GM12878 (cell line): ENCODE measurements around the gene PARVA. TPM values are rescaled to one million over a fixed set of nuclear protein-coding genes. Genes with fewer than 3 reads are reported as not detected.
A peak's percentile ranks its signal among the peaks of the same experiment; 100 is the strongest.

Experiments
- ATAC-seq: fragments of 200-7000 bp; cut with Tn5 transposase; 3 replicates; pipeline ENCODE4 v1.9.1; 2020; ENCODE audit warnings: mild to moderate bottlenecking, moderate library complexity
- BruUV-seq: library from RNA; stranded (reverse); fragments of 400-500 nt; replicated peaks from 2 replicates; lab custom pipeline; 2021; lab: Mats Ljungman, UMichigan
- CTCF ChIA-PET: fragments of 300-600 bp; sonication (Branson Sonifier 250); formaldehyde crosslinking; extraction: SDS; loops from one replicate; lab custom pipeline; 2021; ENCODE audit warnings: inconsistent platforms; lab: Yijun Ruan, JAX
- POLR2A ChIA-PET: fragments of 350-600 bp; formaldehyde crosslinking; extraction: SDS; loops from one replicate; lab custom pipeline; 2021; ENCODE audit warnings: inconsistent platforms; lab: Charles Lee
- RAD21 ChIA-PET: fragments of 300-600 bp; sonication (Branson Sonifier 250); formaldehyde crosslinking; loops from one replicate; lab custom pipeline; 2023; ENCODE audit warnings: antibody characterized with exemption; ENCODE audit not compliant: unreplicated experiment; lab: Charles Lee
- SMC1A ChIA-PET: fragments of 300-600 bp; sonication (Branson Sonifier 250); formaldehyde crosslinking; loops from one replicate; lab custom pipeline; 2023; ENCODE audit not compliant: unreplicated experiment, uncharacterized antibody; lab: Charles Lee
- DNase-seq: peaks from one replicate; pipeline ENCODE4 v3.0.0-alpha.2; 2011; ENCODE audit warnings: low read depth, low spot score
- FAIRE-seq: peaks from 3 replicates; lab custom pipeline; 2011; peaks lifted over from hg19 to GRCh38; lab: Jason Lieb, UNC
- H2AFZ ChIP-seq: 2 replicates; pipeline ENCODE4 v1.6.0; 2011; ENCODE audit warnings: low read depth, low read length, control low read depth; ENCODE audit not compliant: control insufficient read depth
- H3K27ac ChIP-seq: 2 replicates; pipeline ENCODE4 v1.5.1; 2011; ENCODE audit warnings: control low read depth; ENCODE audit not compliant: control insufficient read depth, insufficient read depth
- H3K27me3 ChIP-seq, 2 experiments: replicated peaks in 1 of 2; 2 replicates each; pipeline versions ENCODE4 v1.6.0 to v1.6.1; 2011; ENCODE audit warnings: low read length in 1 of 2; ENCODE audit not compliant: control insufficient read depth in 2 of 2, insufficient read depth in 2 of 2
- H3K36me3 ChIP-seq, 2 experiments: 2 replicates each; pipeline ENCODE4 v1.5.1; 2011; ENCODE audit warnings: low read length in 1 of 2; ENCODE audit not compliant: control insufficient read depth in 2 of 2, insufficient read depth in 2 of 2
- H3K4me1 ChIP-seq: 2 replicates; pipeline ENCODE4 v1.6.1; 2011; ENCODE audit warnings: mild to moderate bottlenecking, low read length, moderate library complexity, mixed read lengths; ENCODE audit not compliant: control insufficient read depth, insufficient read depth
- H3K4me2 ChIP-seq: 2 replicates; pipeline ENCODE4 v1.6.0; 2011; ENCODE audit warnings: control low read depth; ENCODE audit not compliant: control insufficient read depth, insufficient read depth
- H3K4me3 ChIP-seq: fragments of 200-600 bp; sonication (generic); 2 replicates; pipeline ENCODE4 v1.5.1; 2016
- H3K79me2 ChIP-seq: 2 replicates; pipeline ENCODE4 v1.6.0; 2011; ENCODE audit warnings: low read length; ENCODE audit not compliant: control insufficient read depth, insufficient read depth
- H3K9ac ChIP-seq: 2 replicates; pipeline ENCODE4 v1.8.0; 2011; ENCODE audit warnings: low read length, control low read depth, mixed read lengths; ENCODE audit not compliant: control insufficient read depth, insufficient read depth
- H3K9me3 ChIP-seq: replicated peaks from 3 replicates; pipeline ENCODE4 v1.5.1; 2011; ENCODE audit warnings: mild to moderate bottlenecking, low read length; ENCODE audit not compliant: control insufficient read depth, insufficient read depth
- H4K20me1 ChIP-seq: 2 replicates; pipeline ENCODE4 v1.6.0; 2011; ENCODE audit not compliant: control insufficient read depth, insufficient read depth
- CEBPZ ChIP-seq: fragments of 150-350 bp; IDR thresholded peaks from 2 replicates; pipeline ENCODE4 v1.6.1; 2016; ENCODE audit warnings: low read depth, low read length
- EED ChIP-seq: sonication (generic); IDR thresholded peaks from 2 replicates; pipeline ENCODE4 v1.6.1; 2016; ENCODE audit warnings: antibody characterized with exemption, low read depth
- ETV6 ChIP-seq, 2 experiments: fragments of 450-650 bp in 1 of 2; IDR thresholded peaks in 1 of 2; conservative IDR thresholded peaks in 1 of 2; 2 replicates each; pipeline ENCODE4 v1.6.1; 2014; ENCODE audit warnings: antibody characterized with exemption in 1 of 2, borderline replicate concordance in 1 of 2, low read depth in 1 of 2, mild to moderate bottlenecking in 1 of 2, moderate library complexity in 1 of 2
- KAT2A ChIP-seq: conservative IDR thresholded peaks from 2 replicates; pipeline ENCODE4 v1.6.1; 2011; ENCODE audit warnings: low read depth, low read length; ENCODE audit not compliant: control insufficient read depth
- PAX8 ChIP-seq: fragments of 450-650 bp; IDR thresholded peaks from 2 replicates; pipeline ENCODE4 v1.6.1; 2017; ENCODE audit warnings: mild to moderate bottlenecking, moderate library complexity
- RAD21 ChIP-seq: IDR thresholded peaks from 2 replicates; pipeline ENCODE4 v1.6.1; 2011; ENCODE audit warnings: mild to moderate bottlenecking, low read depth, low read length, moderate library complexity; ENCODE audit not compliant: insufficient read depth
- RBBP5 ChIP-seq: fragments of 200-600 bp; sonication (generic); conservative IDR thresholded peaks from 2 replicates; pipeline ENCODE4 v1.6.1; 2016
- SMC3 ChIP-seq: IDR thresholded peaks from 2 replicates; pipeline ENCODE4 v1.6.1; 2011; ENCODE audit warnings: low read length, improper control_type of control experiment, borderline replicate concordance
- STAT3 ChIP-seq: IDR thresholded peaks from 2 replicates; pipeline ENCODE4 v1.6.1; 2011; ENCODE audit warnings: low read depth, low read length, improper control_type of control experiment
- TCF7 ChIP-seq: IDR thresholded peaks from 2 replicates; pipeline ENCODE4 v1.6.1; 2014; ENCODE audit warnings: antibody characterized with exemption, borderline replicate concordance
- YBX1 ChIP-seq: fragments of 450-650 bp; IDR thresholded peaks from 2 replicates; pipeline ENCODE4 v1.6.1; 2016; ENCODE audit warnings: antibody characterized with exemption
- ZBTB33 ChIP-seq: fragments of 450-650 bp; IDR thresholded peaks from 2 replicates; pipeline ENCODE4 v1.6.1; 2017; ENCODE audit warnings: mild to moderate bottlenecking
- ZNF592 ChIP-seq: fragments of 450-650 bp; IDR thresholded peaks from 2 replicates; pipeline ENCODE4 v1.6.1; 2017; ENCODE audit warnings: mild to moderate bottlenecking, moderate library complexity
- WGBS: methylation state at CpG from one replicate; pipeline ENCODE4 v1.1.6; 2016; ENCODE audit warnings: low lambda C conversion rate; ENCODE audit not compliant: insufficient replicate concordance, insufficient coverage; ENCODE audit errors: missing lambda C conversion rate; 5-methylcytosine and 5-hydroxymethylcytosine counted together
- in situ Hi-C: fragments of 300-500 bp; cut with MboI; formaldehyde crosslinking; loops from 9 replicates; pipeline ENCODE4 v1.14.3; 2018; ENCODE audit warnings: mixed read lengths
- intact Hi-C: fragments of 100-400 bp; cut with micrococcal nuclease; formaldehyde crosslinking; loops from one replicate; pipeline ENCODE4 v1.14.2; 2022; ENCODE audit not compliant: unreplicated experiment
- polyA plus RNA-seq, 11 experiments: library from polyadenylated mRNA; depleted of rRNA in 4 of 11; unstranded in 6 of 11; stranded (reverse) in 5 of 11; fragments of >200 nt; fragmentation: Nextera tagmentation in 4 of 11; fragmentation: Illumina TruSeq in 1 of 11; extraction: Ambion mirVana in 4 of 11; extraction: Trizol in 1 of 11; gene quantifications; 1 replicate in 1 of 11; 2 replicates in 10 of 11; pipeline versions ENCODE4 v1.2.1 to v1.2.3, GENCODE V29; 2011 to 2016; ENCODE audit warnings: inconsistent platforms in 2 of 11, missing spikeins in 2 of 11, low read depth in 1 of 11
- total RNA-seq, 4 experiments: library from RNA; depleted of rRNA in 3 of 4; stranded (reverse); fragments of >200 nt in 3 of 4; fragmentation: Illumina TruSeq in 1 of 4; extraction: Trizol in 1 of 4; gene quantifications; 2 replicates each; pipeline versions ENCODE4 v1.2.1 to v1.2.3, GENCODE V29; 2013 to 2021

The PARVA gene
- total and polyA plus RNA-seq, 10 of the 15 experiments (the other 5 are each of a cell fraction or from before 2014, with no cell fraction given), result 0.01 to 0.44 (median 0.03) TPM; not detected in 7

GRCh38 chr11:12411806-12412727 is 34.7 kb downstream of the PARVA start:
- no peak overlapping the region for H3K9ac ChIP-seq
- no peaks in the 10 kb centered on the region for H3K79me2 ChIP-seq
- POLR2A ChIA-PET, result no interaction called here
- 15% methylated on average over 7 of the region's 7 CpGs for WGBS
- peak; percentile 86 for ATAC-seq
- no TSS peak for BruUV-seq
- H3K27ac ChIP-seq, result no peak overlapping the region
- no peak for DNase-seq
- no peak overlapping the region for H3K4me2 ChIP-seq
- no peaks in the 10 kb centered on the region for H3K36me3 ChIP-seq
- H3K4me1 ChIP-seq, result no peaks in the 10 kb centered on the region
- SMC1A ChIA-PET, result no interaction called here
- intact Hi-C loops, result loop anchor here (5.0 kb wide), 1 partner anchor 480 kb away; no protein-coding TSS in a partner anchor
- H3K9me3 ChIP-seq, result no peaks in the 10 kb centered on the region
- in situ Hi-C loops, result loop anchor here (10.0 kb wide), 1 partner anchor 483 kb away; no protein-coding TSS in a partner anchor
- FAIRE-seq, result no peak
- H3K27me3 ChIP-seq, result no peaks in the 10 kb centered on the region; a peak in 1 of 4 replicates
- H3K4me3 ChIP-seq, result no peak overlapping the region
- RAD21 ChIA-PET, result no interaction called here
- CTCF ChIA-PET, result interaction anchor here (0.8 to 1.3 kb wide), 3 partner anchors 8 to 476 kb away, joined by 3 to 5 read pairs (median 3); no protein-coding TSS in a partner anchor
- H2AFZ ChIP-seq, result no peak overlapping the region
- no peaks in the 10 kb centered on the region for H4K20me1 ChIP-seq
- TF ChIP-seq STAT3, result no peak
- TF ChIP-seq ZBTB33, result no peak
- TF ChIP-seq TCF7, result no peak
- no peak for TF ChIP-seq RBBP5
- no peak for TF ChIP-seq PAX8
- TF ChIP-seq RAD21, result peak; percentile 40; the same call in 1 of the 2 replicates
- no peak for TF ChIP-seq ETV6 (conservative IDR thresholded peaks at IDR 0.05 in 1 of 2, IDR thresholded peaks at IDR 0.05 in 1 of 2; ENCODE audit: borderline replicate concordance in 1 of 2, low read depth in 1 of 2)
- no peak for TF ChIP-seq YBX1
- no peak for TF ChIP-seq CEBPZ
- no peak for TF ChIP-seq EED
- no peak for TF ChIP-seq KAT2A
- TF ChIP-seq SMC3, result peak; percentile 45; the same call in 1 of the 2 replicates
- TF ChIP-seq ZNF592, result no peak
